ENCODE measurements around the gene LENEP.

- TF ChIP-seq CTCF (IDR thresholded peaks at IDR 0.05) = no peak
- TF ChIP-seq POLR2A (IDR thresholded peaks at IDR 0.05) = no peak
These were observed 22.9 kb downstream of the LENEP start for GRCh38 chr1:155016231-155016831.

All from heart left ventricle (tissue), 13 donors.